C4-2B (cell line): ENCODE data around the gene GIMAP8.

Source experiments
- ZFX ChIP-seq: fragments of 450-650 bp; IDR thresholded peaks from 2 replicates; pipeline ENCODE4 v1.6.1; 2017
- TF ChIP-seq, protein P1 (sequence below): fragments of 450-650 bp; conservative IDR thresholded peaks from 2 replicates; pipeline ENCODE4 v1.5.1; 2017; ENCODE audit warnings: mild to moderate bottlenecking

- TF ChIP-seq, protein P1, sequence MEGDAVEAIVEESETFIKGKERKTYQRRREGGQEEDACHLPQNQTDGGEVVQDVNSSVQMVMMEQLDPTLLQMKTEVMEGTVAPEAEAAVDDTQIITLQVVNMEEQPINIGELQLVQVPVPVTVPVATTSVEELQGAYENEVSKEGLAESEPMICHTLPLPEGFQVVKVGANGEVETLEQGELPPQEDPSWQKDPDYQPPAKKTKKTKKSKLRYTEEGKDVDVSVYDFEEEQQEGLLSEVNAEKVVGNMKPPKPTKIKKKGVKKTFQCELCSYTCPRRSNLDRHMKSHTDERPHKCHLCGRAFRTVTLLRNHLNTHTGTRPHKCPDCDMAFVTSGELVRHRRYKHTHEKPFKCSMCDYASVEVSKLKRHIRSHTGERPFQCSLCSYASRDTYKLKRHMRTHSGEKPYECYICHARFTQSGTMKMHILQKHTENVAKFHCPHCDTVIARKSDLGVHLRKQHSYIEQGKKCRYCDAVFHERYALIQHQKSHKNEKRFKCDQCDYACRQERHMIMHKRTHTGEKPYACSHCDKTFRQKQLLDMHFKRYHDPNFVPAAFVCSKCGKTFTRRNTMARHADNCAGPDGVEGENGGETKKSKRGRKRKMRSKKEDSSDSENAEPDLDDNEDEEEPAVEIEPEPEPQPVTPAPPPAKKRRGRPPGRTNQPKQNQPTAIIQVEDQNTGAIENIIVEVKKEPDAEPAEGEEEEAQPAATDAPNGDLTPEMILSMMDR = no peak
- TF ChIP-seq ZFX = no peak
These were observed at the start of gene GIMAP8 for GRCh38 chr7:150450491-150451001.
